NCI-H187 (cell line): ENCODE results near the gene ZNF133.
"Not testable (repeated sequence)": the region's sequence is repeated elsewhere in the genome, so short reads cannot be mapped to it uniquely, and the experiment has no call there.

Experiments
- DNase-seq, 2 experiments: peaks; one replicate each; lab custom pipeline; 2025; lab: John Stamatoyannopoulos, UW

The ZNF133 gene

DNA sequence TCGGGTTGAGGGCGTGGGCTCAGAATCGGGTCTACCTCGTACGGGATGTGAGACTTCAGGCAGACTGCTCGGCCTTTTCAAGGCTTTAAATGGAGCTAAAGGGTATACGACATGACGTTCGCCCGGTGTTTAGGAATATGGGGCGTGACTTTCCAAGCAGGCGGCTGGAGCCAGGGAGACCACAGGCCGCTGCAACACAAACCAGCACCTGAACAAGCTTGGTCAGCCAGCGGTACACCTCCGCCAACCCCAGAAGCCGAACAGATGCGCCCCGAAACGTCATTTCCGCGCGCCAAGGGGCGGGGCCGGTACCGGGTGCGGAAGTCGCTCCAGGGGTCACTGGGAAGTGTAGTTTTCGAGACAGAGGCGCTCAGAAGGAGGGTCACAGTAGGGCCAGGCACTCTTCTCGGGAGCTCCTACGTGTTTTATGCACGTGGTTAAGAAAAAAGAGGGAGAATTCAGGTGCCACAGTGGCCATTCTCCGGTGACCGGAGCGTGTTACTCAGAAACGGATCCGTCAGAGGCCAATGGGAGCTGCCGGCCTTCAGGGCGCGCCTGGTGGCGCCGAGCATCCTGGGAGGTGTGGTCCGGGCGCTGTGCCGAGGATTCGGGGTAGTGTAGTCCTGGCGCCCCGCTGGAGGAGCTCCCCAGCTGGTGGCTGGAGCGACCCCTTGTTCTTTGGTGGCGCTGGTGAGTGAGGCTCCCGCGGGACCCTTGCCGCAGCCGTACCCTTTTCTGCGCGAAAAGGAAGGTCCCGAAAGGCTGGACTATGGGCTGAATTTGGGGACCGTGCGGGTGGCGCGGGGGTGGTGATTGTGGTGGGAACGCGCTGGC, at the start of gene ZNF133:
Gene ZNF133, plus strand, starts transcription at position 613 of the 834 bp plus-strand sequence. CDS start 17,160 bp downstream, outside the sequence.
- peak; percentile 76 to 78 for DNase-seq

GRCh38 chr20:18240997-18241396, 47.3 kb upstream of the ZNF133 start:
- DNase-seq = no peak

GRCh38 chr20:18243802-18244201, 44.5 kb upstream of the ZNF133 start:
- no peak for DNase-seq

GRCh38 chr20:18248545-18248944, 39.8 kb upstream of the ZNF133 start:
- not testable (repeated sequence) for DNase-seq

DNA sequence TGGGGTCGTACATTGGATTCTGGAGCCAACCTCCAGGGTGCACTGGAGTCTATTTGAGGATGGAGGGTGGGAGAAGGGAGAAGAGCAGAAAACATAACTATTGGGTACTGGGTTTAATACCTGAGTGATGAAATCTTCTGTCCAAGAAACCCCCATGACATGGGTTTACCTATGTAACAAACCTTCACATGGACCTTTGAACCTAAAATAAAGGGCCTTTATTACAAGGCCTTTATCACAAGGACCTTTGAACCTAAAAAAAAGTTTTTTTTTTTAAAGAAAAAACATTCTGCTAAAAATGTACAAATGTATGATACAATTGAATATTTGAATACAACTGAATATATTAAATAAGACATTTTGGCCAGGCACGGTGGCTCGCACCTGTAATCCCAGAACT, 38.1 kb upstream of the ZNF133 start:
- no peak for DNase-seq

GRCh38 chr20:18252597-18253451, 35.5 kb upstream of the ZNF133 start:
- DNase-seq = no peak

GRCh38 chr20:18254615-18255014, 33.7 kb upstream of the ZNF133 start:
- DNase-seq = no peak

DNA sequence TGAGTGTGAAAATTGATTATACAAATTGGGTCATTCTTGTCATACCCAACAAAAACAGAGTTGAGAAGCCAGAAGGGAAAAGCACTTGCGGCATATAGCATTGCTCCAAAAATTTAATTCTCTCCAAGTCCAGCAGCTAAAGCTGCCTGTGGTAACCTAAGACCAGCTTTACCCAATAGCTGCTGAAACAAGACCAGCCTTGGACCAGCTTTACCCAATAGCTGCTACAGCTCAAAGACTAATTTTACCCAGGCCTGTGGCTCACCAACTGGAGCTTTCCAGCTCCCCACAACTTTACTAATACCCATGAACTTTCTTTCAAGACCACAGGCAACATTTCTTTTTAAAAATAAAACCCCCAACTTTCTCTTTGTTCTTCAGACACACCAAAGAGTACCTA, 32.8 kb upstream of the ZNF133 start:
- no peak for DNase-seq

- no peak for DNase-seq
Measured at GRCh38 chr20:18256440-18257090, 31.8 kb upstream of the ZNF133 start.

DNA sequence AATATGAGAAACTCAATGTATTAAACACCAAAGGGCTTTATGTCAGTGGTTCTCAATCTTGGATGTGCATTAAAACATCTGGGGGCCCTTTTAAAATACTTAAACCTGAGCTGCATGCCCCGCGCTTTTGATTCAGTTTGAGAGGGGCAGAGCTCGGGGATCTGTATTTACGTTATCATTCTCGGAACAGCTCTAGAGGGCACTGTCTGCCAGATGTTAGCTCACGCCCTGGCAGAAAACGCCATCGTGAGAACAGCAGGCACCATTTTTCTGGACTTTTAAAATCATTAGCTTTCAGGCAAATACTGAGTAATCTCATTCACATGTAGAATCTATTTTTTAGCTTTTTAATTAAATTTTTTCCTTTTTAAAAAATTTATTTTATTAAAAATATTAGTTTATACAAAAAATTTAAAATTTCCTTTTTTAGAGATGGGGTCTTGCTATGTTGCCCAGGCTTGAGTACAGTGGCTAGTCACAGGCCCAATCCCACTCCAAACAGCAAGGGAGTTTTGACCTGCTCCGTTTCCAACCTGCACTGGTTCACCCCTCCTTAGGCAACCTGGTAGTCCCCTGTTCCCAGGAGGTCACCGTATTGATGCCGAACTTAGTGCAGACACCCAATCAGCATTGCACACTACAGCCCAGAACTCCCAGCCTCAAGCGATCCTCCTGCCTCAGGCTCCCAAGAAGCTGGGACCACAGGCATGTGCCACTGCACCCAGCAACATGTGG, 30.0 kb upstream of the ZNF133 start:
- DNase-seq = no peak

DNA sequence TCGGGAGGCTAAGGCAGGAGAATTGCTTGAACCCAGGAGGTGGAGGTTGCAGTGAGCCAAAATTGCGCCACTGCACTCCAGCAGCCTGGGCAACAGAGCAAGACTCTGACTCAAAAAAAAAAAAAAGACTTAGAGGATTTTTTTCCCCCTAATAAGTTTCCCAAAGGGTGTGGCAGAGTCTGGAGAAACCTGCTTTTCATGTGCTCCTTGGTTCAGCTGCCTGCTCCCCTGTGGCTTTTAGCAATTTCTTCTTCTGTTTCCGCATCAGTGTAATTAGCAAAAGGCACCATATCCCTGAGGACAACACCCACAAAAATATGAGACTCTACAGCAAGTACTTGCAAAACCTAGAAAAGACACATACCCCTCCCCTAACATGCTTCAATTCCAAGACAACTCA, 28.6 kb upstream of the ZNF133 start:
- DNase-seq = no peak

- no peak for DNase-seq
Measured at GRCh38 chr20:18263723-18264122, 24.6 kb upstream of the ZNF133 start.

- no peak for DNase-seq
Measured at GRCh38 chr20:18265441-18265840, 22.9 kb upstream of the ZNF133 start.

DNA sequence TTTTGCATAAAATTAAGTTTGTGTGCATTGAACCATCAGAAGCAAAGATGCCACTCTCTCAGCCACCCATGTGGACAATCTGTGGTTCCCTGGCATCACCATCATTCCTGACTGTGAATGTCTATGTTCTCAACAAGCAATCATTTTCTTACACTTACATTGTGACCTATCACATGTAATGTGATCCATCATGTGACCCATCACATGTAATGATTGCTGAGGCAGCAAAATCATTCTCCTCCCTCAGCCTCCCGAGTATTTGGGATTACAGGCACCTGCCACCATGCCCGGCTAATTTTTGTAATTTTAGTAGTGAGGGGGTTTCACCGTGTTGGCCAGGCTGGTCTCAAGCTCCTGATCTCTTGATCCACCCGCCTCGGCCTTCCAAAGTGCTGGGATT, 22.0 kb upstream of the ZNF133 start:
- DNase-seq = no peak

DNA sequence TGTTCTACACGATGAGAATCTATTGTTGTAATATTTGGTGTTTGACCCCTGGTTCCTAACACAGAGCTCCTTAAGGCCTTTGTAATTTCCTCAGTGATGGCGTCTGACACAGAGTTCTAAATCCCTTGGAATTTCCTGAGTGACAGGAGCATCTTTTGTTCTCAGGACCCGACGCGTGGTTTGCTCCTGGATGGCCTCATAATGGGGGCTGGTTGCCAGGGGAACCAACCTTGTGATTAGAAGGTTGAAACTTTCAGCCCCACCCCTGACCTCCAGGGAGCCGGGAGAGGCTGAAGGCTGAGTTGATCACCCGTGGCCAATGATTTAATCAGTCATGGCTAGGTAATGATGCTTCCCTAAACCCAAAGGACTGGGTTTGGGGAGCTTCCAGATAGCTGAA, 20.5 kb upstream of the ZNF133 start:
- DNase-seq = no peak

DNA sequence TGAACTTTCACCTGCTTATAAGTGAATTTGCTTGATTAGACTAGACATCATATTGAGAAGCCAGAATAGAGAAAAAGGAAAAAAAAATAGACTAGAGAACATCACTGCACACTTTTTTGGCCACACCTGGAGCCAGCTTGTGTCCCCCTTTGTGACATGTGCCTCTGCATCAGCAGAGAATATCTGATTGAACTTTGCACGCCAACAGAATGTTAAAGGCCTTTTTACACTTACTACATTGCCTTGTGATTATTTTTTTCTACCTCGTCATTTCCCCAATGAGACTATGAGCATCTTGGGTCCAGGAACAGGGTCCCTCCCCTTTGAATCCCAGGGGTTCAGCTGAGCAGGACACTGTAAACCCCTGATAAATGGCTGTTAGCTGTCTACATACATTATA, 17.2 kb upstream of the ZNF133 start:
- no peak for DNase-seq

DNA sequence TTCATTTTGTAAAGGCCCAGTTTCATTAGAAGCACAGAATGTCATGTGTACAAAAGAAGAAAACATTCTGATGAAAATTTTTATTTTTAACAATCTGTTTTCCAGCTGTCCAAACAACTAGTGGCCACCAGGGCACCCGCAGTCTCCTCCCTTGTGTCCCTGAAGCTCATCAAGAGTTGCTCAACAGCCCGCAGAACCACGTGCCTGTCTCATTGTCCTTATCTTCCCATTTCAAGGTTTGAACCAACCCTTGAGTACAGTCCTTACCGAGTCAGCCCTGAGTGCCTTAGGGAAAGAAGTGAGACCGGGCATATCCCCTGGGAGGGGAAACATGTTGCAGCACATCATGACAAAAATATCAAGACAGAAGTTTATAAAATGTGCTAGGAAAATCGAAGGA, 15.9 kb upstream of the ZNF133 start:
- DNase-seq = no peak

GRCh38 chr20:18273738-18274137, 14.6 kb upstream of the ZNF133 start:
- no peak for DNase-seq

GRCh38 chr20:18275960-18276359, 12.4 kb upstream of the ZNF133 start:
- not testable (repeated sequence) for DNase-seq

- peak; percentile 8 to 11 for DNase-seq
Measured at GRCh38 chr20:18276821-18277220, 11.5 kb upstream of the ZNF133 start.

DNA sequence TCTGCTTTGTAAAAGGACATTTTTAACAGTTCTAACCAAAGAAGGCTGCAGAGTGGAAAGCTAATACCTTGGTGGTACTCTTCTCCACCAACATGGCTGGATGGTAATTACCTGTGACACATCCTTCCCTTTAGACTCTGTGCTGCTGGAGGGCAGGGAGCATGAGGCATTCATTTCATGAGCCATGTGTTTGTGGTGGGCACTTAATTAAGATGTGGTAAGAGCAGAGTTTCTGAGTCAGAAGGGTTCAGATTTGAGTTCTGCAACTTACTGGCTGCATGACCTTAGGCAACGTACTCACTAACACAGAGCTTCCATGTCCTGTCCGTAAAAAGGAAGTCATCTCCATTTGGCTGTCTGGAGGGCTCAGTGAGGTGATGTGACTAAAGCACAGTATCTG, 9.1 kb upstream of the ZNF133 start:
- DNase-seq = no peak
